Ishikawa (cell line): ENCODE data around the gene WNK4.
A peak's percentile ranks its signal among the peaks of the same experiment; 100 is the strongest.

Experiments
- CEBPB ChIP-seq: IDR thresholded peaks from 2 replicates; pipeline ENCODE4 v1.6.1; 2012
- CREB1 ChIP-seq: IDR thresholded peaks from 2 replicates; pipeline ENCODE4 v1.6.1; 2012; ENCODE audit warnings: low read depth
- EGR1 ChIP-seq: IDR thresholded peaks from 2 replicates; pipeline ENCODE4 v1.6.1; 2012
- EP300 ChIP-seq: IDR thresholded peaks from 2 replicates; pipeline ENCODE4 v1.6.1; 2012; ENCODE audit warnings: borderline replicate concordance
- FOXM1 ChIP-seq: IDR thresholded peaks from 2 replicates; pipeline ENCODE4 v1.6.1; 2012; ENCODE audit warnings: low read depth, borderline replicate concordance
- NFIC ChIP-seq: IDR thresholded peaks from 2 replicates; pipeline ENCODE4 v1.6.1; 2012
- RAD21 ChIP-seq: IDR thresholded peaks from 2 replicates; pipeline ENCODE4 v1.6.1; 2012; ENCODE audit warnings: low read depth
- TAF1 ChIP-seq: IDR thresholded peaks from 2 replicates; pipeline ENCODE4 v1.6.1; 2012; ENCODE audit warnings: low read depth, mild to moderate bottlenecking
- TCF12 ChIP-seq: IDR thresholded peaks from 2 replicates; pipeline ENCODE4 v1.6.1; 2012; ENCODE audit warnings: low read depth
- TEAD4 ChIP-seq: IDR thresholded peaks from 2 replicates; pipeline ENCODE4 v1.6.1; 2012
- YY1 ChIP-seq: IDR thresholded peaks from 2 replicates; pipeline ENCODE4 v1.6.1; 2012; ENCODE audit warnings: low read depth
- ZBTB7A ChIP-seq: IDR thresholded peaks from 2 replicates; pipeline ENCODE4 v1.6.1; 2012; ENCODE audit warnings: low read depth
- TF ChIP-seq, protein P1 (sequence below): IDR thresholded peaks from 2 replicates; pipeline ENCODE4 v1.6.1; 2012
- TF ChIP-seq, protein P2 (sequence below): IDR thresholded peaks from 2 replicates; pipeline ENCODE4 v1.6.1; 2012
- TF ChIP-seq, protein P3 (sequence below): IDR thresholded peaks from 2 replicates; pipeline ENCODE4 v1.6.1; 2012; ENCODE audit warnings: low read depth, mild to moderate bottlenecking

The WNK4 gene

DNA sequence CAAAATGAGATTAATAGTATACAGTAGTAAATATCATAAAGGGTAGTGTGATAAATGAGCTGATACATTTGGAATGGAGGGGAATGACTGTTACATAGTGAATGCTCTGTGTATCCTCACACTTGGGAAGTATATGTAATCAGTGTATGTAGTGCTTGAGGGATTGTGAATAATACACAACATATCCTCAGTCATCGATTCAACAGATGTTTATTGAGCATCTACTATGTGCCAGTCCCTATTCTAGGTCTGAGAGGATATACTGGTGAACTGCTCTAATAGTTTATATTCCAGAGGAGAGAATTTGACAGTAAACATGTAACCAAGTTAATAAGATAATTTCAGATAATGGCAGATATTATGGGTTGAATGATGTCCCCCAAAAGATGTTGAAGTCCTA lies 47.1 kb downstream of the WNK4 start:
- no peak for TF ChIP-seq ZBTB7A
- no peak for TF ChIP-seq EP300
- no peak for TF ChIP-seq RAD21

DNA sequence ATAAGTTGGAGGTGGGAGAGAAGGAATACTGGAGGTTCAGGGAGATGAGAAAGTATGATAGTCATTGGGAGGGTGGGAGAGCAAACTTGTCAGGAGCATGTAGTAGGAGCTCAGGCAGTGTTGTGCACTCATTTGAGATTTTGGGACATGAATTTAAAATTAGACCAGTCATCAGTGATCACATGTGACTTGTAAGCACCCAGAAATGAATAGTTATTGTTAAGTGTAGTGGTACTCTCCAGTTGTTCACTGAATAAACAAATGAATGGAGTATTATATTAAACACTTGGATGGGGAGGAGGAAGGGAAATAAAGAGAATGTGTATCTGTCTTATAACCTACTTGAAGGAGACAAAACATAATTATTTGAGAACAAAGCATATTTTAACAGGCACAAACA lies 50.6 kb downstream of the WNK4 start:
- TF ChIP-seq TEAD4 (no peak), CEBPB (no peak), FOXM1 (no peak), NFIC (no peak), EGR1 (no peak), YY1 (no peak), RAD21 (no peak), TCF12 (no peak), EP300 (no peak)
- TF ChIP-seq, protein P1, sequence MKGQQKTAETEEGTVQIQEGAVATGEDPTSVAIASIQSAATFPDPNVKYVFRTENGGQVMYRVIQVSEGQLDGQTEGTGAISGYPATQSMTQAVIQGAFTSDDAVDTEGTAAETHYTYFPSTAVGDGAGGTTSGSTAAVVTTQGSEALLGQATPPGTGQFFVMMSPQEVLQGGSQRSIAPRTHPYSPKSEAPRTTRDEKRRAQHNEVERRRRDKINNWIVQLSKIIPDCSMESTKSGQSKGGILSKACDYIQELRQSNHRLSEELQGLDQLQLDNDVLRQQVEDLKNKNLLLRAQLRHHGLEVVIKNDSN, result no peak
- TF ChIP-seq, protein P2, sequence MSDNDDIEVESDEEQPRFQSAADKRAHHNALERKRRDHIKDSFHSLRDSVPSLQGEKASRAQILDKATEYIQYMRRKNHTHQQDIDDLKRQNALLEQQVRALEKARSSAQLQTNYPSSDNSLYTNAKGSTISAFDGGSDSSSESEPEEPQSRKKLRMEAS, result no peak

DNA sequence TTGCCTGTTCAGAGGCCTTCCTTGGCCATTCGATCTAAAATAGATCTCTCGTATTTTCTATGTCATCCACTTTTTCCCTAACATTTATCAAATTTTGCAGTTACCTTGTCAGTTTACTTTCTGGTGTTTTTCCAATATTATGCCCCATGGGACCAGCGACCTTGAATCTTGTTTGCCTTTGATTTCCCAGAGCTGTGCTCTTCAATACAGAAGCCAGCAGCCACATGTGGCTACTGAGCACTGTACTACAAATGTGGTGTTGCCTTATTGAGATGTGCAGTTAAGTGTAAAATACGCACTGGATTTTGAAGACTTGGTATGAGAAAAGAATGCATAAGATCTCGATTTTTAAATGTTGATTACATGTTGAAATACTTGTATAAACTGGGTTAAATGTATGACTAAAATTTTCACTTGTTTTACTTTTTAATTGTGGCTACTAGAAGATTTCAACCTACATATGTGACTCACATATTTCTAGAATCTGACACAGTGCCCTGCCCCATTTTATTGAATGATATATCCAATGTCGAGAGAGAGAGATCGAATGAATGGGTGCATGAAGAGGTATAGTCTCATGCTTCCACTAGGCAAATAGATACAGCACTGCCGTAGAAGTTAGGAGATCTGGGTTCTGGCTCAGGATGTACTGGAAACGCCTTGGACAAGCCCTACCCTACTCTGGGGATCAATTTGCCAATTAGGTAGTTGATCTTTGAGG lies 52.0 kb downstream of the WNK4 start:
- TF ChIP-seq TCF12 (no peak), EP300 (no peak), EGR1 (no peak), TEAD4 (no peak), TAF1 (no peak)
- TF ChIP-seq, protein P3, sequence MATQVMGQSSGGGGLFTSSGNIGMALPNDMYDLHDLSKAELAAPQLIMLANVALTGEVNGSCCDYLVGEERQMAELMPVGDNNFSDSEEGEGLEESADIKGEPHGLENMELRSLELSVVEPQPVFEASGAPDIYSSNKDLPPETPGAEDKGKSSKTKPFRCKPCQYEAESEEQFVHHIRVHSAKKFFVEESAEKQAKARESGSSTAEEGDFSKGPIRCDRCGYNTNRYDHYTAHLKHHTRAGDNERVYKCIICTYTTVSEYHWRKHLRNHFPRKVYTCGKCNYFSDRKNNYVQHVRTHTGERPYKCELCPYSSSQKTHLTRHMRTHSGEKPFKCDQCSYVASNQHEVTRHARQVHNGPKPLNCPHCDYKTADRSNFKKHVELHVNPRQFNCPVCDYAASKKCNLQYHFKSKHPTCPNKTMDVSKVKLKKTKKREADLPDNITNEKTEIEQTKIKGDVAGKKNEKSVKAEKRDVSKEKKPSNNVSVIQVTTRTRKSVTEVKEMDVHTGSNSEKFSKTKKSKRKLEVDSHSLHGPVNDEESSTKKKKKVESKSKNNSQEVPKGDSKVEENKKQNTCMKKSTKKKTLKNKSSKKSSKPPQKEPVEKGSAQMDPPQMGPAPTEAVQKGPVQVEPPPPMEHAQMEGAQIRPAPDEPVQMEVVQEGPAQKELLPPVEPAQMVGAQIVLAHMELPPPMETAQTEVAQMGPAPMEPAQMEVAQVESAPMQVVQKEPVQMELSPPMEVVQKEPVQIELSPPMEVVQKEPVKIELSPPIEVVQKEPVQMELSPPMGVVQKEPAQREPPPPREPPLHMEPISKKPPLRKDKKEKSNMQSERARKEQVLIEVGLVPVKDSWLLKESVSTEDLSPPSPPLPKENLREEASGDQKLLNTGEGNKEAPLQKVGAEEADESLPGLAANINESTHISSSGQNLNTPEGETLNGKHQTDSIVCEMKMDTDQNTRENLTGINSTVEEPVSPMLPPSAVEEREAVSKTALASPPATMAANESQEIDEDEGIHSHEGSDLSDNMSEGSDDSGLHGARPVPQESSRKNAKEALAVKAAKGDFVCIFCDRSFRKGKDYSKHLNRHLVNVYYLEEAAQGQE, result no peak

DNA sequence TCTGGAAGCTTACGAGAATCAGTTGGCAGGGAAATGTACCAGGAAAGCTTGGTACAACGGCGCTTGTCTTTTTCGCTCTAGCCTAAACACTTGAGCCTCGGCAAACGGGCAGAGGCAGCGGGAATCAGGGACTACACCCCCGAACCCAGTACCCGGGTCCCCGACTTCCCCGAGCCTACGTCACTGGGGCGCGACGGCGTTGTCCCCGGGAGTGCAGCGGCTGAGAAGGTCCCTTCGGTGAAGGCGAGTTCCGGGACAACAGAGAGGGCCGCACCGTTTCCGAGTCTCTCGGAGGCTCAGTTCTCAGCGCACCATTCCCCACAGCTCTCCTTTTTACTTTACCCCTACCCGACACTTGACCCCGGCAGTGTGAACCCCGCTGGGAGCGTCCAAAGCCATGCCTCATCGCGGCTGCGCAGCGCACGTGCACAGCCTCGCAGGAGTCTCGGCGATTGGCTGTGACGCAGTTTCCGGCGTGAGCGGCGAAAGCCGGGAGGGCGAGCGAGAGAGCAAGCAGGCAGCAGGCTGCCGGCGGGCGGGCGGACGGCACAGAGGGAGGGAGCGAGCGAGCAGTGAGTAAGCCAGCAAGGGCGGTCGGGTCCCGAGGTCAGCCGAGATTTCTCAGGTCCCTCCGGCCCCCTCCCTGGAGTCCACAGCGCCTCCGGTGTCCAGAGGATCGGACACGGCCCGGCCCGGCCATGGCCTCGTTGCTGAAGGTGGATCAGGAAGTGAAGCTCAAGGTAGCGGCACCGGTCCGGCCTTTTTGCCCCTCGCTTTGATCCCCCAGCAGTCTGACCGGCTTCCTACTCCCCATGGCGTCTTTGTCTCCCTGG lies 52.7 kb downstream of the WNK4 start, which contains the start of gene PSME3:
Gene PSME3 (plus strand): TSS at position 464 of the 833 bp plus-strand sequence. CDS start 235 bp downstream, at position 699.
- TF ChIP-seq ZBTB7A, result no peak
- peak; percentile 86 for TF ChIP-seq TAF1
- TF ChIP-seq, protein P2, result peak; percentile 99
- peak; percentile 57; the same call in 1 of the 2 replicates for TF ChIP-seq TCF12
- TF ChIP-seq YY1, result 0 out of 2 replicates have a peak, but pooled peaks have one; percentile 33
- TF ChIP-seq EP300, result 0 out of 2 replicates have a peak, but pooled peaks have one; percentile 2
- TF ChIP-seq, protein P1, result peak; percentile 78
- TF ChIP-seq FOXM1, result no peak
- TF ChIP-seq, protein P3, result no peak
- TF ChIP-seq CREB1, result peak; percentile 96

DNA sequence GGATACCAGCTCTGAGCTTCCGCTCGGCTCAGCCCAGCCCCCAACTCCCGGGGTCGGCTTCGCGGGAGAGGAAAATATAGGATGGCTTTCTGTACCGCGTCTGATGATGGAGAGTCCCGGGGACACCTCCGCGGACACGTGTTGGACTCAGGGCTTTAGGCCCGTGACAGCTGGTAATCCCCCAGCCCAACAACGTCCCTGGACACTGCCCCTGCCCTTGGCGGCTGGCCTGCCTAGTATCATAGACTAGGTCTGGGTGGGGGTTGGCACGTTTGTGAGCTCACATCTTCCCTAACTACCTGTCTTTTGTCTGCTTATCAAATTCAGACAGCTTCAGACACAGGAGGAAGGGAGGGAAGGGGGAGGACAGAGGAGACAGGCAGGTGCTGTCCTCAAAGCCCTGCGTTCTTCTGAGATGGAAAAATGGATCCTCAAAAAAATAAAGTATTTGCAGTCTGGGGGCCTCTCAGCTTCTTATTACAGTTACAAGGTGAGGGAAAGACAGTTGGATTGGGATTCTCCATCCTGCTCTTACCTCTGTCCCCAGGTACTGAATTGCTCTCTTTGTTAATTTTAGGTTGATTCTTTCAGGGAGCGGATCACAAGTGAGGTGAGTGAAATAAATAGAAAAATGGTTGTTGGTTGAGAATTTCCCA lies 53.5 kb downstream of the WNK4 start:
- TF ChIP-seq, protein P1, result no peak
- TF ChIP-seq, protein P3, result no peak
- TF ChIP-seq FOXM1 (no peak), EGR1 (no peak), NFIC (no peak), CREB1 (no peak), TAF1 (no peak), TCF12 (no peak), EP300 (no peak), TEAD4 (no peak), ZBTB7A (no peak)
- TF ChIP-seq, protein P2, result no peak
